Ovary (tissue), 9 donors: Measurements from ENCODE around the gene ADAMTS8. TPM values are rescaled to one million over a fixed set of nuclear protein-coding genes. Genes with fewer than 3 reads are reported as not detected.

Experiments used
- DNase-seq, 5 donors: peaks; one replicate each; pipeline ENCODE4 v3.0.0-alpha.2; 2019 to 2020
- H3K27ac ChIP-seq, 2 donors: fragments of 200-600 bp; one replicate each; pipeline versions ENCODE4 v1.5.1 to v1.8.0; 2019 to 2022
- H3K27me3 ChIP-seq: fragments of 200-600 bp; one replicate; pipeline ENCODE4 v1.8.0; 2022
- H3K36me3 ChIP-seq: fragments of 200-600 bp; sonication (generic); one replicate; pipeline ENCODE4 v1.5.1; 2019
- H3K4me1 ChIP-seq: one replicate; pipeline ENCODE4 v1.8.1; 2013; ENCODE audit warnings: mild to moderate bottlenecking, moderate library complexity; ENCODE audit not compliant: insufficient read depth
- H3K4me3 ChIP-seq: fragments of 200-600 bp; sonication (generic); one replicate; pipeline ENCODE4 v1.5.1; 2017
- H3K9me3 ChIP-seq, 2 donors: fragments of 200-600 bp in 1 of 2; sonication (generic) in 1 of 2; one replicate each; pipeline versions ENCODE4 v1.5.1 to v1.8.1; 2013 to 2019; ENCODE audit warnings: mild to moderate bottlenecking in 1 of 2, moderate library complexity in 1 of 2
- EP300 ChIP-seq: sonication (generic); formaldehyde crosslinking; IDR thresholded peaks from one replicate; pipeline ENCODE4 v1.6.1; 2017; ENCODE audit warnings: antibody characterized with exemption
- POLR2A ChIP-seq: fragments of 450-650 bp; IDR thresholded peaks from one replicate; pipeline ENCODE4 v1.6.1; 2017; ENCODE audit warnings: antibody characterized with exemption, mild to moderate bottlenecking, moderate library complexity
- WGBS, 3 donors: extraction: QIAGEN DNeasy Blood & Tissue Kit in 1 of 3; methylation state at CpG; one replicate each; pipeline versions ENCODE4 v1.1.5 to v1.1.7; 2013 to 2017; 5-methylcytosine and 5-hydroxymethylcytosine counted together
- intact Hi-C, 4 donors: fragments of 100-400 bp; cut with DNase I; formaldehyde crosslinking; loops; one replicate each; pipeline versions ENCODE4 v1.11.0 to v1.15.1; 2022 to 2023
- polyA plus RNA-seq, 2 donors: library from polyadenylated mRNA; stranded (reverse); fragments of 200-250 nt in 1 of 2; fragments of 350-450 nt in 1 of 2; fragmentation: Illumina TruSeq in 1 of 2; extraction: RNeasy Lipid Tissue Mini Kit (QIAGEN cat#74804) in 1 of 2; gene quantifications; one replicate each; pipeline ENCODE4 v1.2.3, GENCODE V29; 2013 to 2014
- total RNA-seq, 7 donors: library from RNA; depleted of rRNA in 2 of 7; stranded (reverse); fragments of >200 nt in 2 of 7; fragmentation: NEBNext Ultra II Directional in 3 of 7; extraction: Animal tissue kit (Norgen Biotek cat#: 25700) in 3 of 7; gene quantifications; one replicate each; pipeline versions ENCODE4 v1.1.0 to v1.2.4, GENCODE V29; 2016 to 2023
- TF ChIP-seq, protein P1 (sequence below), 3 donors: fragments of 450-650 bp in 2 of 3; fragments of 200-600 bp in 1 of 3; IDR thresholded peaks; one replicate each; pipeline versions ENCODE4 v1.5.1 to v1.8.0; 2016 to 2022; ENCODE audit warnings: antibody characterized with exemption in 3 of 3, mild to moderate bottlenecking in 1 of 3
- donor health status: DM: no; HTN: no; CAD: no; lungs with moderate emphysema.
- donor health status: DM: no; HTN: no; CAD: no.
- donor health status: Bipolar disorder and iron deficiency.
- donor health status: DM: yes; HTN: yes; CAD: no.
- donor health status: DM: no; HTN: no; CAD: no.
- donor health status: DM: yes; HTN: yes; CAD: no.

The ADAMTS8 gene
- total and polyA plus RNA-seq, 9 donors = 0.24 to 2.1 (median 1.1) TPM

DNA sequence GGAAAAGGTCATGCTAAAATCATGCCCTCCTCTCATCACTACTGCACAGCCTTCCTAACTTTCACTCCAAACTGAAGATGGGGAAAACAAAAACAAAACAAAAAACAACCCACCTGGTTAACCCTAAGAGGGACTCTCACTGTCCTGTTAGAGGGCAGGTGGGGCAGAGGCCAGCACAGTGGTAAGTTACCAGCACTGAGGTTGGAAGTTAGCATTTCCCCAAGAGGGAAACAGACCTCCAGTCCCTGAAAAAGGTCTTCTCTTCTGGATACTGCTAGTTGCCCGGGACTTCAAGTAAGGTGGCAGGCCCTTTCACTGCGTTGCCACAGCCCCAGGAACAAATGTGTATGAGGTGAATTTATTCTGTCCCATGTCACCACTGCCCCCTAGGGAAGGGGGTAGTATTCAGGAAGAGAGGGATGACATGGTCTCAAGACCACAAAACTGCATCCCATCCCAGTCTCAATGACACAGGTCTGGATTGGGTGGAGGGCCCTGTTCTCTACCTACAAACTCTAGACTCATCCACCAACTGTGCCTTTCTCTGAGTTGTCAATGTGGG, 792 bp upstream of the ADAMTS8 start:
- no peak overlapping the region for H3K27ac ChIP-seq
- DNase-seq = no peak
- 85 to 98% (median 86%) methylated on average over 2 of the region's 2 CpGs for WGBS, 3 donors
- no peaks in the 10 kb centered on the region for H3K9me3 ChIP-seq
- H3K4me1 ChIP-seq = peaks cover 2% of the 10 kb centered on the region
- no peaks in the 10 kb centered on the region for H3K27me3 ChIP-seq
- TF ChIP-seq, protein P1, sequence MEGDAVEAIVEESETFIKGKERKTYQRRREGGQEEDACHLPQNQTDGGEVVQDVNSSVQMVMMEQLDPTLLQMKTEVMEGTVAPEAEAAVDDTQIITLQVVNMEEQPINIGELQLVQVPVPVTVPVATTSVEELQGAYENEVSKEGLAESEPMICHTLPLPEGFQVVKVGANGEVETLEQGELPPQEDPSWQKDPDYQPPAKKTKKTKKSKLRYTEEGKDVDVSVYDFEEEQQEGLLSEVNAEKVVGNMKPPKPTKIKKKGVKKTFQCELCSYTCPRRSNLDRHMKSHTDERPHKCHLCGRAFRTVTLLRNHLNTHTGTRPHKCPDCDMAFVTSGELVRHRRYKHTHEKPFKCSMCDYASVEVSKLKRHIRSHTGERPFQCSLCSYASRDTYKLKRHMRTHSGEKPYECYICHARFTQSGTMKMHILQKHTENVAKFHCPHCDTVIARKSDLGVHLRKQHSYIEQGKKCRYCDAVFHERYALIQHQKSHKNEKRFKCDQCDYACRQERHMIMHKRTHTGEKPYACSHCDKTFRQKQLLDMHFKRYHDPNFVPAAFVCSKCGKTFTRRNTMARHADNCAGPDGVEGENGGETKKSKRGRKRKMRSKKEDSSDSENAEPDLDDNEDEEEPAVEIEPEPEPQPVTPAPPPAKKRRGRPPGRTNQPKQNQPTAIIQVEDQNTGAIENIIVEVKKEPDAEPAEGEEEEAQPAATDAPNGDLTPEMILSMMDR (IDR thresholded peaks at IDR 0.05) = no peak
- TF ChIP-seq POLR2A (no peak), EP300 (no peak)
- intact Hi-C loops = loop anchor here in 1 of 4 donors (10.0 kb wide), 1 partner anchor 224 kb away; no protein-coding TSS in a partner anchor
- no peak overlapping the region for H3K4me3 ChIP-seq
- H3K36me3 ChIP-seq = no peaks in the 10 kb centered on the region

DNA sequence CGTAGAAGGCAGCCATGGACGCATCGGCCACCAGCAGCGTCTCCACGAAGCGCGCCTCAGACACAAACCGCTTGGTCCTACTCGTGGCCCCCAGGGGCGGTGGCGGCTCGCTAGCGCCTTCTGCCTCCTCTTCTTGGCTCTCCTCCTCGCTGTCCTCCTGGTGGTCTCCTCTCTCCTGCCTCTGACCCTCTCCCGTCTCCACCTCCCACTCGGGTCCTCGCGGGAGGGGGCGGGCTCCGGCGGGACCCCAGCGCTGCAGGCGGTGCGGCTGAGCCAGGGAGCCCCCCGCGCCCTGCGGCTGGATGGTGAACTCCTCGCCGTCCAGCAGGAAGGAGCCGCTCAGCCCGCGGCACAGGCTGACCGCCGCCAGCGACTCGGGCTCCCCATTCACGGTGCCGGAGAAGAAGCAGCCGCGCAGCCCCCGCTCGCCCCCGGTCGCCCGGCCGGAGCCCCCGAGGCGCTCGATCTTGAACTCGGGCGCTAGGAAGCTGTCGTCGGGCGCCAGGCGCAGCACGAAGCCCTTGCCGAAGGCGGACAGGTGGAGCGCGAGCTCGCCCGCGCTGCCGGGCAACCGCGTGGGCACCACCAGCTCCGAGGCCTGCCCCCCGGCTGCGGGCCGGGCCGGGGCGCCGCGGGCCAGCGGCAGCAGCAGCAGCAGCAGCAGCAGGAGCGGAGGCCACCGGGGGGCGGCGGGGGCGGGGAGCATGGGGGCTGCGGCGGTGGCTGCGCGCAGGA, 661 bp downstream of the ADAMTS8 start:
- H3K4me1 ChIP-seq = peaks cover 2% of the 10 kb centered on the region
- peak overlapping the region; percentile 38 for H3K4me3 ChIP-seq
- no peaks in the 10 kb centered on the region for H3K9me3 ChIP-seq
- intact Hi-C loops = loop anchor here in 1 of 4 donors (10.0 kb wide), 1 partner anchor 223 kb away; no protein-coding TSS in a partner anchor
- WGBS, 3 donors = 1% methylated on average over 27 to 84 of the region's 84 CpGs
- peak in 2 of 5 donors; percentile 37 to 49 for DNase-seq
- H3K27ac ChIP-seq = no peak overlapping the region
- H3K36me3 ChIP-seq = no peaks in the 10 kb centered on the region
- H3K27me3 ChIP-seq = no peaks in the 10 kb centered on the region
- no peak for TF ChIP-seq EP300
- TF ChIP-seq, protein P1 (IDR thresholded peaks at IDR 0.05) = no peak
- no peak for TF ChIP-seq POLR2A

DNA sequence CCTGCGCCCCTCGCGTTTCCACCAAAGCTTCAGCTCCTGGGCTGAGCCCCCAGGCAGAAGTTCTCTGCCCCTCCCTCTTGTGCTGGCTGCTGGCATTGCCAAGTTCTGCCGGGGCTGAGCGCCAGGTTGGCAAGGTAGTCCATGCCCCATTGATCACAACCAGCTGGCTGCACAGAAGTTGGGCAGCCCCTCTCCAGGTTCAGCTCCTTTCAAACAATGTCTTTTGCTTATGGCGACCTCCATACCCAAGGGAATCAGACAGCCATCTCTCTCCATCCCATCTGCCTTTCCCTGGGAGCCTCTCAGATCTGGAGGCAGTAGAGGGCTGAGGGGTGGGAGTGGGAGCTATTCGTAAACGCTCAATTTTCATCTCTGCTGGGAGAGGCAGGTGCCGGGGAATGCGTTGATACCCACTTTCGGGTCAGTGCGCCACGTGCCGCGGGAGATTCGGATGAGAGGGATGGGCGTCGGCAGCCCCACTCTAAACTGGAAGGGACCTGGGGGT, 1.5 kb downstream of the ADAMTS8 start:
- no peak for DNase-seq
- H3K36me3 ChIP-seq = no peaks in the 10 kb centered on the region
- H3K27me3 ChIP-seq = no peaks in the 10 kb centered on the region
- H3K9me3 ChIP-seq = no peaks in the 10 kb centered on the region
- 26 to 32% (median 26%) methylated on average over 18 of the region's 18 CpGs for WGBS, 3 donors
- no peak overlapping the region for H3K27ac ChIP-seq
- TF ChIP-seq POLR2A = no peak
- TF ChIP-seq EP300 = no peak
- TF ChIP-seq, protein P1 (IDR thresholded peaks at IDR 0.05) = no peak
- intact Hi-C loops = loop anchor here in 1 of 4 donors (10.0 kb wide), 1 partner anchor 222 kb away; no protein-coding TSS in a partner anchor
- peak overlapping the region; percentile 38 for H3K4me3 ChIP-seq
- peaks cover 2% of the 10 kb centered on the region for H3K4me1 ChIP-seq

GRCh38 chr11:130426223-130426836, 2.1 kb downstream of the ADAMTS8 start:
- H3K27ac ChIP-seq = no peak overlapping the region
- intact Hi-C loops = loop anchor here in 1 of 4 donors (10.0 kb wide), 1 partner anchor 222 kb away; no protein-coding TSS in a partner anchor
- 73 to 80% (median 76%) methylated on average over 5 of the region's 5 CpGs for WGBS, 3 donors

More at GRCh38 chr11:130426223-130426836, 2.1 kb downstream of the ADAMTS8 start:
- peaks cover 2% of the 10 kb centered on the region for H3K4me1 ChIP-seq
- no peak for TF ChIP-seq POLR2A
- TF ChIP-seq, protein P1 (IDR thresholded peaks at IDR 0.05) = no peak
- no peak for TF ChIP-seq EP300
- DNase-seq = no peak
- no peaks in the 10 kb centered on the region for H3K27me3 ChIP-seq
- no peaks in the 10 kb centered on the region for H3K9me3 ChIP-seq
- H3K4me3 ChIP-seq = no peak overlapping the region
- no peaks in the 10 kb centered on the region for H3K36me3 ChIP-seq
